ENCODE data around the gene SLC22A2. TPM values are rescaled to one million over a fixed set of nuclear protein-coding genes. Genes with fewer than 3 reads are reported as not detected.

SLC22A2 gene
- polyA plus RNA-seq, 3 donors, result not detected

DNA sequence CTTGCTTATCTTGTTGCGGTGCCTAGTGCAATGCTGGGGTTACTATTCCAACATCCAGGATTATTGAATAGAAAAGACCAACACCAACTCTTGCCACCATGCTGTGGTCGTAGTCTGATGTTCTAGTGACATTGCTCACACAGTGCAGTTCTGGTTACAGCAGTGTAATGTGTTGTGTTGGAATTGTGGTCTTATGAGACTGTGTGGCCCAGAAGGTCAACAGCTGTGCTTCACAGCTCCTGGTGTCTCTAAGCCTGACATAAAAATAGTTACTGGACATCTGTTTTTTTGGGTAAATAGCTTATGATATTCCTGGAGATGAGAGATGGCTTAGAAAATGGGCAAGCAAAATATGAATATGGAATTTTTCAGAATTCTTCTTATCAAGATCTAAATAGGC, 57.6 kb downstream of the SLC22A2 start:
- 88% methylated on average over 1 of the region's 2 CpGs for WGBS (ENCODE audit: insufficient coverage)
- intact Hi-C loops (cut with micrococcal nuclease), result no loop called here
- Histone ChIP-seq H3K4me1 (ENCODE audit: control insufficient read depth in 1 of 2, insufficient read depth in 2 of 2, low read length in 2 of 2) (no peaks in the 10 kb centered on the region), H4K20me1 (ENCODE audit: insufficient read depth, low read length) (no peaks in the 10 kb centered on the region), H3K79me2 (ENCODE audit: insufficient read depth, low read length) (no peaks in the 10 kb centered on the region), H2AFZ (ENCODE audit: insufficient read depth, low read depth, low read length, poor library complexity, severe bottlenecking) (no peak overlapping the region), H3K27ac (ENCODE audit: low read depth in 1 of 2, low read length in 2 of 2) (no peak overlapping the region), H3K27me3 (ENCODE audit: control insufficient read depth in 2 of 2, insufficient read depth in 2 of 2, low read length in 2 of 2) (no peaks in the 10 kb centered on the region), H3K36me3 (replicated peaks in 1 of 2; ENCODE audit: control insufficient read depth in 1 of 2, insufficient read depth in 2 of 2, low read length in 2 of 2) (no peaks in the 10 kb centered on the region), H3K4me2 (replicated peaks; ENCODE audit: extremely low read depth, low read length, poor library complexity, severe bottlenecking) (no peak overlapping the region), H3K4me3 (replicated peaks in 1 of 3; ENCODE audit: low read depth in 2 of 3, low read length in 3 of 3) (no peak overlapping the region), H3K9ac (ENCODE audit: insufficient read depth, low read length, poor library complexity, severe bottlenecking) (no peak overlapping the region), H3K9me3 (replicated peaks in 1 of 2; ENCODE audit: control insufficient read depth in 1 of 2, insufficient read depth in 1 of 2, low read length in 2 of 2) (no peaks in the 10 kb centered on the region)
- TF ChIP-seq CTCF (IDR thresholded peaks at IDR 0.05), result no peak
- H3K27ac Mint-ChIP-seq, result no peak overlapping the region
- peaks cover 0 to 7% (median under 1%) of the 10 kb centered on the region in 7 donors for H3K9me3 Mint-ChIP-seq
- H3K4me1 Mint-ChIP-seq, result no peaks in the 10 kb centered on the region
- no peak overlapping the region for H3K4me3 Mint-ChIP-seq
- peaks cover 0 to 7% (median 4%) of the 10 kb centered on the region in 3 donors for H3K27me3 Mint-ChIP-seq (ENCODE audit: low read depth in 3 of 3)
- no peak for DNase-seq
- H3K36me3 Mint-ChIP-seq, result no peaks in the 10 kb centered on the region

- Mint-ChIP-seq H3K27ac (no peak overlapping the region), H3K4me1 (no peaks in the 10 kb centered on the region), H3K27me3 (ENCODE audit: low read depth in 3 of 3) (peaks cover 0 to 7% (median 4%) of the 10 kb centered on the region in 3 donors), H3K4me3 (no peak overlapping the region), H3K36me3 (no peaks in the 10 kb centered on the region), H3K9me3 (peaks cover 4 to 19% (median 13%) of the 10 kb centered on the region in 7 donors)
- Histone ChIP-seq H3K36me3 (replicated peaks in 1 of 2; ENCODE audit: control insufficient read depth in 1 of 2, insufficient read depth in 2 of 2, low read length in 2 of 2) (no peaks in the 10 kb centered on the region), H3K27ac (ENCODE audit: low read depth in 1 of 2, low read length in 2 of 2) (no peak overlapping the region), H4K20me1 (ENCODE audit: insufficient read depth, low read length) (no peaks in the 10 kb centered on the region), H3K4me1 (ENCODE audit: control insufficient read depth in 1 of 2, insufficient read depth in 2 of 2, low read length in 2 of 2) (no peaks in the 10 kb centered on the region), H3K9ac (ENCODE audit: insufficient read depth, low read length, poor library complexity, severe bottlenecking) (no peak overlapping the region), H3K9me3 (replicated peaks in 1 of 2; ENCODE audit: control insufficient read depth in 1 of 2, insufficient read depth in 1 of 2, low read length in 2 of 2) (peaks cover 0 to 3% of the 10 kb centered on the region in 2 donors), H2AFZ (ENCODE audit: insufficient read depth, low read depth, low read length, poor library complexity, severe bottlenecking) (no peak overlapping the region), H3K79me2 (ENCODE audit: insufficient read depth, low read length) (no peaks in the 10 kb centered on the region), H3K27me3 (ENCODE audit: control insufficient read depth in 2 of 2, insufficient read depth in 2 of 2, low read length in 2 of 2) (no peaks in the 10 kb centered on the region), H3K4me3 (replicated peaks in 1 of 3; ENCODE audit: low read depth in 2 of 3, low read length in 3 of 3) (no peak overlapping the region), H3K4me2 (replicated peaks; ENCODE audit: extremely low read depth, low read length, poor library complexity, severe bottlenecking) (no peak overlapping the region)
- no peak for DNase-seq
- intact Hi-C loops (cut with micrococcal nuclease), result no loop called here
- TF ChIP-seq CTCF (IDR thresholded peaks at IDR 0.05), result no peak
- WGBS (ENCODE audit: insufficient coverage), result no CpG with 5 or more reads among the region's 3 CpGs
Measured at GRCh38 chr6:160198606-160199211, 59.9 kb downstream of the SLC22A2 start.
